A549 (cell line): ENCODE results near the gene CD300C. TPM values are rescaled to one million over a fixed set of nuclear protein-coding genes. Genes with fewer than 3 reads are reported as not detected.

Experiments
- ATAC-seq, 2 experiments: fragments of 200-7000 bp in 1 of 2; fragments of >200 bp in 1 of 2; cut with Nextera tagmentation in 1 of 2; cut with Tn5 transposase in 1 of 2; 3 replicates each; pipeline versions ENCODE4 v1.8.0 to v1.9.1; 2018 to 2020; ENCODE audit warnings: mild to moderate bottlenecking in 1 of 2, moderate library complexity in 1 of 2
- CTCF ChIA-PET: fragments of 300-600 bp; sonication (Branson Sonifier 250); formaldehyde crosslinking; extraction: SDS; loops from one replicate; lab custom pipeline; 2021; ENCODE audit warnings: antibody characterized with exemption, inconsistent platforms; lab: Yijun Ruan, JAX
- POLR2A ChIA-PET: fragments of 350-600 bp; formaldehyde crosslinking; extraction: SDS; loops from one replicate; lab custom pipeline; 2021; ENCODE audit warnings: antibody characterized with exemption, inconsistent platforms; lab: Yijun Ruan, JAX
- DNase-seq, 2 experiments: peaks; one replicate each; pipeline versions ENCODE4 v3.0.0 to v3.0.0-alpha.2; 2011 to 2016; ENCODE audit warnings: low read depth in 1 of 2, low spot score in 1 of 2
- FAIRE-seq: peaks from 2 replicates; lab custom pipeline; 2011; peaks lifted over from hg19 to GRCh38; lab: Jason Lieb, UNC
- H3K27ac ChIP-seq, 2 experiments: fragments of >200 bp; sonication (Bioruptor Twin); formaldehyde crosslinking; 3 replicates each; pipeline ENCODE4 v1.5.1; 2016 to 2017
- H3K4me1 ChIP-seq: fragments of >200 bp; sonication (Bioruptor Twin); formaldehyde crosslinking; 3 replicates; pipeline ENCODE4 v1.6.1; 2016
- H3K4me2 ChIP-seq: fragments of >200 bp; sonication (Bioruptor Twin); formaldehyde crosslinking; 3 replicates; pipeline ENCODE4 v1.6.1; 2016
- H3K4me3 ChIP-seq: fragments of >200 bp; sonication (Bioruptor Twin); formaldehyde crosslinking; 3 replicates; pipeline ENCODE4 v1.5.1; 2016
- H3K9me3 ChIP-seq: fragments of >200 bp; sonication (Bioruptor Twin); formaldehyde crosslinking; 3 replicates; pipeline ENCODE4 v1.6.1; 2016
- BCL3 ChIP-seq: fragments of >200 bp; sonication (Bioruptor Twin); formaldehyde crosslinking; IDR thresholded peaks from 3 replicates; pipeline ENCODE4 v1.6.1; 2016
- CBX2 ChIP-seq: fragments of 200-600 bp; sonication (generic); IDR thresholded peaks from 2 replicates; pipeline ENCODE4 v1.6.1; 2016; ENCODE audit warnings: low read depth, mild to moderate bottlenecking, borderline replicate concordance
- CHD2 ChIP-seq: fragments of 150-350 bp; IDR thresholded peaks from 2 replicates; pipeline ENCODE4 v1.6.1; 2014; ENCODE audit warnings: low read length; ENCODE audit not compliant: partially characterized antibody
- EHF ChIP-seq: fragments of 250-450 bp; sonication (Bioruptor Pico); IDR thresholded peaks from 2 replicates; pipeline ENCODE4 v1.5.0; 2020; ENCODE audit warnings: mild to moderate bottlenecking
- EHMT2 ChIP-seq: fragments of 200-600 bp; sonication (generic); IDR thresholded peaks from 2 replicates; pipeline ENCODE4 v1.6.1; 2016; ENCODE audit warnings: antibody characterized with exemption, low read depth, mild to moderate bottlenecking, moderate library complexity
- EP300 ChIP-seq, 2 experiments: fragments of >200 bp; sonication (Bioruptor Twin); formaldehyde crosslinking; IDR thresholded peaks; 2 replicates in 1 of 2; 3 replicates in 1 of 2; pipeline ENCODE4 v1.6.1; 2016 to 2017
- ESRRA ChIP-seq: fragments of 150-350 bp; IDR thresholded peaks from 2 replicates; pipeline ENCODE4 v1.6.1; 2014; ENCODE audit warnings: mild to moderate bottlenecking, low read length, borderline replicate concordance
- FOSB ChIP-seq: fragments of 250-450 bp; sonication (Bioruptor Pico); IDR thresholded peaks from 2 replicates; pipeline ENCODE4 v1.5.0; 2020; ENCODE audit warnings: mild to moderate bottlenecking, moderate library complexity
- FOSL2 ChIP-seq, 2 experiments: fragments of 450-650 bp in 1 of 2; fragments of >200 bp in 1 of 2; sonication (Bioruptor Twin) in 1 of 2; formaldehyde crosslinking; IDR thresholded peaks; 2 replicates each; pipeline versions ENCODE4 v1.5.0 to v1.6.1; 2016 to 2020; ENCODE audit warnings: mild to moderate bottlenecking in 1 of 2, moderate library complexity in 1 of 2
- HDAC2 ChIP-seq: fragments of 200-600 bp; sonication (generic); IDR thresholded peaks from 2 replicates; pipeline ENCODE4 v1.6.1; 2016
- HOXB5 ChIP-seq: fragments of 250-450 bp; sonication (Bioruptor Pico); IDR thresholded peaks from 2 replicates; pipeline ENCODE4 v1.5.0; 2020; ENCODE audit warnings: mild to moderate bottlenecking, moderate library complexity
- KDM1A ChIP-seq: fragments of 200-600 bp; sonication (generic); IDR thresholded peaks from 2 replicates; pipeline ENCODE4 v1.6.1; 2016; ENCODE audit warnings: low read depth, mild to moderate bottlenecking
- KDM5A ChIP-seq: fragments of 200-600 bp; sonication (generic); IDR thresholded peaks from 2 replicates; pipeline ENCODE4 v1.6.1; 2016; ENCODE audit warnings: antibody characterized with exemption, mild to moderate bottlenecking
- NFE2L2 ChIP-seq: fragments of 150-350 bp; conservative IDR thresholded peaks from 2 replicates; pipeline ENCODE4 v1.6.1; 2014; ENCODE audit warnings: low read length
- NPAS2 ChIP-seq: fragments of 250-450 bp; sonication (Bioruptor Pico); IDR thresholded peaks from 2 replicates; pipeline ENCODE4 v1.8.0; 2022; ENCODE audit warnings: mild to moderate bottlenecking, moderate library complexity, borderline replicate concordance
- POLR2A ChIP-seq: IDR thresholded peaks from 2 replicates; pipeline ENCODE4 v1.6.1; 2012; ENCODE audit warnings: mild to moderate bottlenecking, low read length
- RAD21 ChIP-seq, 2 experiments: fragments of >200 bp in 1 of 2; sonication (Bioruptor Twin) in 1 of 2; formaldehyde crosslinking in 1 of 2; IDR thresholded peaks in 1 of 2; conservative IDR thresholded peaks in 1 of 2; 2 replicates in 1 of 2; 3 replicates in 1 of 2; pipeline ENCODE4 v1.6.1; 2012 to 2018; ENCODE audit warnings: inconsistent platforms in 1 of 2
- RARB ChIP-seq: fragments of 250-450 bp; sonication (Bioruptor Pico); IDR thresholded peaks from 2 replicates; pipeline ENCODE4 v1.8.0; 2021; ENCODE audit warnings: mild to moderate bottlenecking, moderate library complexity
- RCOR1 ChIP-seq: fragments of 150-350 bp; IDR thresholded peaks from 2 replicates; pipeline ENCODE4 v1.6.1; 2014; ENCODE audit warnings: antibody characterized with exemption, low read length, low read depth
- REST ChIP-seq: fragments of 200-600 bp; sonication (generic); IDR thresholded peaks from 2 replicates; pipeline ENCODE4 v1.6.1; 2016; ENCODE audit warnings: antibody characterized with exemption, mild to moderate bottlenecking, moderate library complexity
- RNF2 ChIP-seq: fragments of 200-600 bp; sonication (generic); IDR thresholded peaks from 2 replicates; pipeline ENCODE4 v1.6.1; 2016; ENCODE audit warnings: low read depth, mild to moderate bottlenecking, antibody characterized with exemption, moderate library complexity, borderline replicate concordance
- SREBF2 ChIP-seq: fragments of 450-650 bp; IDR thresholded peaks from 2 replicates; pipeline ENCODE4 v1.6.1; 2014; ENCODE audit warnings: mild to moderate bottlenecking, moderate library complexity
- TFCP2L1 ChIP-seq: fragments of 250-450 bp; sonication (Bioruptor Pico); IDR thresholded peaks from 2 replicates; pipeline ENCODE4 v1.5.0; 2021; ENCODE audit warnings: mild to moderate bottlenecking
- TP53 ChIP-seq: fragments of 250-450 bp; sonication (Bioruptor Pico); IDR thresholded peaks from 2 replicates; pipeline ENCODE4 v1.5.0; 2021; ENCODE audit warnings: mild to moderate bottlenecking, moderate library complexity
- USF2 ChIP-seq: fragments of 450-650 bp; IDR thresholded peaks from 2 replicates; pipeline ENCODE4 v1.6.1; 2014; ENCODE audit warnings: antibody characterized with exemption
- ZC3H11A ChIP-seq: fragments of 450-650 bp; IDR thresholded peaks from 2 replicates; pipeline ENCODE4 v1.6.1; 2014; ENCODE audit warnings: antibody characterized with exemption, mild to moderate bottlenecking
- ZSCAN20 ChIP-seq: fragments of 250-450 bp; sonication (Bioruptor Pico); IDR thresholded peaks from 2 replicates; pipeline ENCODE4 v1.8.0; 2022; ENCODE audit warnings: mild to moderate bottlenecking, moderate library complexity
- WGBS: methylation state at CpG from one replicate; pipeline ENCODE4 v1.1.6; 2017; ENCODE audit errors: missing lambda C conversion rate; 5-methylcytosine and 5-hydroxymethylcytosine counted together
- polyA plus RNA-seq, 4 experiments: library from polyadenylated mRNA; depleted of rRNA in 3 of 4; stranded (reverse); fragments of >200 nt; fragmentation: RNase III in 1 of 4; extraction: RNeasy Plus Mini Kit Qiagen cat#74134 plus additional on column Dnase treatment in 1 of 4; gene quantifications; 2 replicates in 3 of 4; 3 replicates in 1 of 4; pipeline ENCODE4 v1.2.3, GENCODE V29; 2011 to 2017

Gene CD300C
- polyA plus RNA-seq, 2 of the 4 experiments (the other 2 are of a cell fraction): not detected

GRCh38 chr17:74542727-74543383 is 3.1 kb downstream of the CD300C start (continued):
- TF ChIP-seq CHD2 (no peak), EHMT2 (no peak), FOSB (no peak)

- ChIA-PET CTCF (interaction anchor here (1.0 to 1.6 kb wide), 4 partner anchors 10 to 115 kb away, joined by 3 to 4 read pairs (median 3); no protein-coding TSS in a partner anchor), POLR2A (no interaction called here)
- WGBS: 55% methylated on average over 5 of the region's 5 CpGs
- TF ChIP-seq NFE2L2 (no peak), USF2 (no peak), CBX2 (no peak), TFCP2L1 (no peak), KDM5A (no peak), RAD21 (conservative IDR thresholded peaks at IDR 0.05 in 1 of 2, IDR thresholded peaks at IDR 0.05 in 1 of 2) (no peak), HDAC2 (no peak), EHF (CRISPR knock-in tag) (no peak), SREBF2 (no peak), RCOR1 (no peak), FOSL2 (IDR thresholded peaks at IDR 0.05) (no peak), FOSL2 (CRISPR knock-in tag; IDR thresholded peaks at IDR 0.05) (no peak), TP53 (CRISPR knock-in tag) (no peak), KDM1A (no peak), ESRRA (no peak)
- DNase-seq (no peak), FAIRE-seq (no peak), ATAC-seq (no peak)
- no peak overlapping the region for H3K4me2 ChIP-seq
- no peak overlapping the region for H3K4me3 ChIP-seq
- H3K9me3 ChIP-seq: no peaks in the 10 kb centered on the region
- no peaks in the 10 kb centered on the region for H3K4me1 ChIP-seq
- H3K27ac ChIP-seq: no peak overlapping the region
Observed at GRCh38 chr17:74542166-74542565, 3.7 kb downstream of the CD300C start.

- Histone ChIP-seq H3K27ac (no peak overlapping the region), H3K4me3 (no peak overlapping the region), H3K9me3 (no peaks in the 10 kb centered on the region), H3K4me2 (no peak overlapping the region), H3K4me1 (no peaks in the 10 kb centered on the region)
- WGBS: 54% methylated on average over 22 of the region's 23 CpGs
- ChIA-PET CTCF (interaction anchor here (0.6 to 1.6 kb wide), 10 partner anchors 9 to 249 kb away, joined by 3 to 4 read pairs (median 3); no protein-coding TSS in a partner anchor), POLR2A (no interaction called here)
- ATAC-seq: no peak
- no peak for FAIRE-seq
- no peak for DNase-seq
- TF ChIP-seq RCOR1 (no peak), NPAS2 (CRISPR knock-in tag) (no peak), USF2 (no peak), BCL3 (no peak), FOSL2 (IDR thresholded peaks at IDR 0.05) (no peak), FOSL2 (CRISPR knock-in tag; IDR thresholded peaks at IDR 0.05) (no peak), REST (no peak), RNF2 (no peak), POLR2A (no peak), RARB (CRISPR knock-in tag) (no peak), KDM5A (no peak), EP300 (IDR thresholded peaks at IDR 0.05) (no peak), FOSB (no peak), ZC3H11A (no peak), HOXB5 (CRISPR knock-in tag) (no peak), ZSCAN20 (no peak)
Observed at GRCh38 chr17:74541176-74542111, 4.5 kb downstream of the CD300C start.
